SK-N-MC (cell line): ENCODE results near the gene NR2F1-AS1.

Experiments
- EZH2 ChIP-seq: fragments of 200-600 bp; sonication (generic); IDR thresholded peaks from one replicate; pipeline ENCODE4 v1.6.1; 2017; ENCODE audit warnings: antibody characterized with exemption
- FOXP2 ChIP-seq: optimal IDR thresholded peaks from 2 replicates; pipeline ENCODE3; 2011; ENCODE audit warnings: mild to moderate bottlenecking, moderate library complexity; ENCODE audit not compliant: insufficient read depth; ENCODE audit errors: extremely low read length, control extremely low read depth
- POLR2AphosphoS5 ChIP-seq: IDR thresholded peaks from 2 replicates; pipeline ENCODE4 v1.6.1; 2012; ENCODE audit warnings: mild to moderate bottlenecking, low read depth, low read length, borderline replicate concordance

DNA sequence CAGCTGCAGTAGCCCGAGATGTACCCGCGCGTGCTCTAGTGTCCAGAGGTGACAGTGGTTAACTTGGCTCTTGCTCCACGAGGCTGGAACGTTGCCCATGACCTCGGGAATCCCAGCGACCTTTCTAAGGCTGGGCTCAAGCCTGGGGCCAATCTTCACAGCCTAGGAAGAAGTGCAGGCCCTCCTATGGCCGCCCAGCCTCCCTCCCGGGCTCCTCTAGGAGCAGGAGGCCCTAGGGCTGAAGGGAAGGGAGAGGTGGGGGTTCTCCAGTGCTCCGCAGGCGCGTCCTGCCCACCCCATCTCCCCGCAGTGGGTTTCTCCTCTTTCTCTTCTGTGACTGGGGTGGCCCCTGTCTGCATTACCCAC, 15.3 kb upstream of the NR2F1-AS1 start:
- TF ChIP-seq POLR2AphosphoS5 (no peak), EZH2 (no peak), FOXP2 (no peak)
